HG02884 (cell line): ENCODE data around the gene FOXJ3.

Source experiments
- ATAC-seq: cut with Tn5 transposase; IDR thresholded peaks from one replicate; pipeline ENCODE4 v1.9.1; 2021; ENCODE audit warnings: mild to moderate bottlenecking, moderate library complexity; ENCODE audit not compliant: unreplicated experiment

FOXJ3 gene

GRCh38 chr1:42311897-42312296 lies 23.1 kb downstream of the FOXJ3 start:
- ATAC-seq: no peak

- ATAC-seq: no peak
Measured at GRCh38 chr1:42311138-42311537, 23.9 kb downstream of the FOXJ3 start.

DNA sequence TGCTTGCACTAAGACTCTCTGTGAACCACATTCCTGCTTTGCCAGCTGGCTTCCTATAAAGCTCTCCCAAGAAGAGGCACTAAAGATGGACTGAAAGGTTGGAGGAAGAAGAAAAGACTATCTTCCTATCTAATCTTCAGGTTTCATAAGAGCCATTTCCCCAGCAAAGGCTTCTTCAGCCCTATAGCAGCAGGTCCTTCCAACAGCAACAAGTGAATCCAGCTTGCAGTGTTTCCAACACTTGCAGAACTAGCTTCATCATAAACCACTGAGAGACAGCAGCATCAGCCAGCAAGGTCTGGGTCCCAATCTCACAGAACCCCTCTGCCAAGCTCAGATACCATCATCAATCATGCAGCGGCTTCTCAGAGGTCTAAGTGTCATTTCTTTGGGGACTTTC lies 28.1 kb downstream of the FOXJ3 start:
- no peak for ATAC-seq

DNA sequence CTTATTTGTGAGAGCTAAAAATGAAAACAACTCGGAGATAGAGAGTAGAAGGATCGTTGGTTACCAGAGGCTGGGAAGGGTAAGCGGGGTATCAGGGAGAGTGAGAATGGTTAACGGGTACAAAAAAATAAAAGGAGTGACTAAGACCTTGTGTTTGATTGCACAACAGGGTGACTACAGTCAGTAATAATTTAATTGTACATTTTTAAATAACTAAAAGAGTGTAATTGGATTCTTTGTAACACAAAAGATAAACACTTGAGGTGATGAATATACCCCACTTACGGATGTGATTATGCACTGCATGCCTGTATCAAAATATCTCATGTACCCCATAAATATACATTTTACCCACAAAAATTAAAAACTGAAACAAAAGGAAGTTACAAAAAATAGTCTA lies 29.4 kb downstream of the FOXJ3 start:
- no peak for ATAC-seq

DNA sequence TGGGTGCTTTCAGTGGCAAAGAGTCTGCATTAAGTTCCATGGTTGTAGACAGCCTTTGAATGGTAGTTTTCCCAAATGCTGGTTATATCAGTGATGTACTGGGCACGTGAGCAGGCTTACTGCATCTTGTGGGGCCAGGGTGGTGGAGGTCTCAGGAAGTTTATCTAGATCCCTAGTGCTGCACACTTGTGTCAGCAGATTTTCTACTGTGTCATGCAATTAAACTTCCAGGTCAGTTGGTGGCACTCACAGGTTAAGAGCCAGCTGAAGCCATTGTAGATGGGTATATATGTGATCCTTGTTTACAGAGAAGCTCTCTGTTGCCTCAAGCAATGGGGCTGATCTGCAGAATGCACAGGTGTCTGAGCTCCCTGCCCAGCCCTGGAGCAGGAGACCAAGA lies 33.0 kb downstream of the FOXJ3 start:
- no peak for ATAC-seq

- ATAC-seq: no peak
Measured at GRCh38 chr1:42298520-42298919, 36.5 kb downstream of the FOXJ3 start.

DNA sequence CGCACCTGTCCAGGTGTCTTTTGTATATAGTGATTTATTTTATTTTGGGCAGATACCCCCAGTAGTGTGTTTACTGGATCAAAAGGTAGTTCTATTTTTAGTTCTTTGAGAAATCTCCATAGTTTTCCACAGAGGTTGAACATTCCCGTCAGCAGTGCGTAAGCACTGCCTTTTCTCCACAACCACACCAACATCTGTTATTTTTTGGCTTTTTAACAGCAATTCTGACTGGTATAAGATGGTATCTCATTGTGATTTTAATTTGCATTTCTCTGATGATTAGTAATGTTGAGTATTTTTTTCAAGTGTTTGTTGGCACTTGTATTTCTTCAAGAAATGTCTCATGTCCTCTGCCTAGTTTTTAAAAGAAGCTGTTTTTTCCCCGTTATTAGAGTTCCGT lies 39.2 kb downstream of the FOXJ3 start:
- no peak for ATAC-seq

DNA sequence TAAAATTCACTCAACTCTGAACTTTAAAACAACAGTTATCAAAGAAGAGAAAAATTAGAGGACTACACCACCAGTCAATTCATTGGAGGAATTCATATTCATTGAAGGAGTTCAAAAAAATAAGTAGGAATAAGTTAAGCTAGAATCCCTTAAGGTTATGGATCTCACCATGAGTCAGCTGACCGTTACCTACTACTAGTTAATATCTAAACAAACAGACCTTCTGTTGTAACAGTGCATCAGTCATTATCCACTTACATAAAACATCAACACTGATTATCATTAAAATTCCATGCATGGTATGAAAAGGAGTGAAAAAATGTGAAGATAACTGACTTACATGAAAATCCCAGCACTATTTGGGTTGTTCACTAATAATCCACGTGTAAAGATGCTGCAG lies 44.9 kb downstream of the FOXJ3 start:
- no peak for ATAC-seq

GRCh38 chr1:42288311-42288985 lies 46.6 kb downstream of the FOXJ3 start:
- no peak for ATAC-seq

DNA sequence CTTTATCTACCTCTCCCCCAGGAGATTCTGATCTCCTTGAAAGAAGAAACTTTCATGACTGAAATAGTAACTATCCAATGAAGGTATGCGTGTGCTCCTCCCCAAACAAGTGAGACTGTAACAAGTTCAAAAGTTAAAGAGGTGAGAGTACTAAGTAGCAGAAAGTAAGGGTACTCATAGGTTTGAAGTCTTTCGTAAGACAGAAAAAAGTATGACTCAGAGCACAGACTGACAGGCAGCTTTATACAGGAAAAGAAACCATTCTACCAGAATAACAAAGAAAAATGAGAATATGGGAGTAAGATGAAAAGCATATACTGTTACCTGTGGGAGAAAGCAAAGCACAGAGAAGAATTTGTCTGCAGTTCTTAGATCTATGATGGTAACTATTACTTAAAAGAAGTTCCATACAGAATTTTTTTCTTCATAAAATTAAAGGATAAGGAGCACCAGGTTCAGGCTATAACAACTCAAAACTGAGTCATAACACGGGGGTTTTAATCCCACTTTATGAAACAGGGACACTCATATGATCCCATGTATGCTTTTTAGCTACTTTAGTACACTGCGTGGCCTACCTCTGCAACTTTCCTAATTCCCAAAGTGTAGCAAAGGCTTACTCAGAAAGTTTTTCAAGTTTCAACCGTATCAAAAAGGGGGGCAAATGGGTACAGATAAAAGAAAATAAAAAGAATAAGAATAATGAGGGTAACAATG lies 52.0 kb downstream of the FOXJ3 start:
- ATAC-seq: no peak

DNA sequence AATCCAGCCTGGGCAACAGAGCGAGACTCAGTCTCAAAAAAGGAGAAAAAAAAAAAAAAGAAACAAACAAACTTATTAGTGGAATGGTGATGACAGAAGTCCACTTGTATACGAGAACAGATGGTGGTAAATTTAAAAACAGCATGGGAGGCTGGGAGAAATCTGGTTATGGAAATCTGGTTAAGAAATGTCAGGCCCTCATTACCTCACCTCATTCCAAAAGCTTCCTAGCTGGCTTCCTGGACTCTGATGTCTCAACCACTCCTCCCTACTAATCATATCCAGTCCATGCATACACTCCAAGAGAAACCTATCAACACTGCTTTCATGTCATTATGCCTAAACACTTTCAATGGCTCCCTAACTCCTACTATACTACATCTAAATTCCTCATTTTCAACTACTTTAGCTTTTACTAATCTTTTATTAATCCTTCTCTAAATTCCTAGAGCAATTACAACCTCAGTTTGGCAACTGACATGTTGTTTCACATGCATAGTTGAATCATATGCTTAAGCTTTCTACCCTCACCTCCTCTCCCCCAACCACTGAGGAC lies 52.9 kb downstream of the FOXJ3 start:
- no peak for ATAC-seq

DNA sequence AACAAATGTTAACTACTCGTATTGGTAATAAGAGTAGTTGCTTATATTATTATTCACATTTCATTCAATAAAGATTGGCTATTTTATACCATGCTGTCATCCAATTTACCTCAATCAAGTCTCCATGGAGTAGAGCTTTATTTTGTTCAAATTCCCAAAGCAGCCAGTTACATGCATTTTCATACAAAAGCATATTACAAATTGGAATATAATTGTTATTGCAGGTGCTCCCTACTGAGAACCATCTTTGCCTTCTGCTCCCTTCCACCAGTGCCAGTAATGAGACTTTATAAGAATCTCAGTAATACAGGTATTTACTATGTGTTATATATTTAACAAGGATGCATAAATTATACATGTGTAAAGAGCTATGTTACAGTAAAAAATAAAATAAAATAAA lies 54.2 kb downstream of the FOXJ3 start:
- ATAC-seq: no peak

GRCh38 chr1:42279055-42279454 lies 56.0 kb downstream of the FOXJ3 start:
- ATAC-seq: no peak

GRCh38 chr1:42272920-42273319 lies 62.1 kb downstream of the FOXJ3 start:
- ATAC-seq: no peak

GRCh38 chr1:42267904-42268303 lies 67.1 kb downstream of the FOXJ3 start:
- ATAC-seq: no peak

DNA sequence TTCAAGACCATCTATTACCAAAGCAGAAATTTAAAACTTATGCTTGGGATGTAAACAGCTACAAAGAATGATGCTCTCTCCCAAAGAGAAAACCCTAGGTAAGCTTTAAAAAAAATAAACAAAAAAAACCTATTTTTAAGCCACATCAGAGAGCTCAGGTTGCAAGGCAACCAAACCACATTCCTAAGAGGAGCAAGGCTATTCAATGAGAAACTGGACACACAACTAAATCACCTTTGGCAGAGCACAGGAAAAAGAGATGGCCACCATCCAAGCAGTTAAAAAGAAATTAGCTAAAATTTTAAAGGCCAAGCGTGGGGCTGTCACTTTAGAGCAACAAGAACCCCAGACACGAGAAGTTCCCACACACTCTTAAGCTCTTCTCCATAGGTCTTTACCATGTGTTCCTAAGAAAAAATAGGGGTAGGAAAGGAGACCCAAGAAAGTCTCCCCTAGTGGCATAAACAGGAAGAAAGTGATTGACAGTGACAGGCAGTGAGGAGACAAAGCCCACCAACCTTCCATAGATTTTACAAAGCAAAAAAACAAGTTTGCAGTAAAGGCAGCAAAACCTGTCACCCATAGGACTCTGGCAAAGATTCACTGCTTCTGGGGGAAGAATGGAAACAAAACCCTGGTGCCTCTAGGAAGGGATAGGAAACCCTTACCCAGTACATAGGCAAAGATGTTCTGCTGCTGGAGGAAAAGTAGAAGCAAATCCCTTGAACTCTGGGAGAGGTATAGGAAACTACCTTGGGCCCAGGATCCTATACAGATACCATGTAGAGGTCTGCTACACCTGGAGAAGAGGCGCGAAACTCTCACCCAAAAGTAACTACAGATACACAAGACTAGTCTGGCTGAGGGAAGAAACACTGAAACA lies 68.5 kb downstream of the FOXJ3 start:
- no peak for ATAC-seq

DNA sequence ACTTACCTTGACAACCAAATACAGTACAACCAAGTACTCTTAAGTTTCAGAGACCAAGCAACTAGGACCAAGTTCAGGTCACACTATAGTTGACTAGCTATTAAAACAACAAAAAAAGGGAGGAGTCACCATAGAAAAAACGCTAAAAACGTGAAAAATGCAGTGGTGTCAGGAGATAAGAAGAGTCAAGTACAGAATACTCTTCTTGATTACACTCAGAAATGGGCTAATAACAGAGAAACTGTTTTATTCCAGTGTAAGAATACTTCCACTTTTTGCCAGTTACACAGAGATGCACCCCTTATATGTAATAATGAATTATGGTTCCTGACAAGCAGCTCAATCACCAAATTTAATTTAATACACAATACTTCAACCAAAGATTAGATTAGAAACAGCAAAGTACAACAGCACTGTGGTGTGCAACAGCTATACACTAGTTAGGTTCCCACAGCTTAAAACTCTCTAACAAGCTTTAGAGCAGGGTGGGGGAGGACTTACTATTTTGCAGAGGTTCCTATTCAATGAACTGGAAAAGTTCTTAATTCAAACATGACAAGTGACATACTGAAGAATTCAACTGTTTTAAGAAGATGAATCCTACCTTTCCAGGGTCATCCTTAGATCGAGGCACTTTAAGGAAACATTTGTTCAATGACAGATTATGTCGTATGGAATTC lies 70.4 kb downstream of the FOXJ3 start:
- no peak for ATAC-seq

DNA sequence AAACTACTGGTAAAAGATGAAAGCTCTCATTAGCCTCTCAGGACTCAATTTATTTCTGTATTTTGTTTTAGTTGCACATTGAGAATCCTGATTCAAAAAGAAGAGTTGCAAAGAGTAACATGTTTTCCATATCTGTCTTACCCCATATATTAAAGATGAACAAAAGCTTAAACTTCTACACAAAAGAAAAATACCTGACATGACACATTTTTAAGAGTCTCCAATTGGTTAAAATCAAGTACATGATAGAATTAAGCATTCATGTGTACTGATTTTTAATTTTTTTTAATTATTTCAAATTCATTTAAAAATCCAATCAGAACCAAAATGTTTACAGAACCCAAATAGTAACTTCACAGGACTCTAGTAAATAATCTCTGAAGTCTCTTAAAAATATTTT lies 72.0 kb downstream of the FOXJ3 start:
- no peak for ATAC-seq

DNA sequence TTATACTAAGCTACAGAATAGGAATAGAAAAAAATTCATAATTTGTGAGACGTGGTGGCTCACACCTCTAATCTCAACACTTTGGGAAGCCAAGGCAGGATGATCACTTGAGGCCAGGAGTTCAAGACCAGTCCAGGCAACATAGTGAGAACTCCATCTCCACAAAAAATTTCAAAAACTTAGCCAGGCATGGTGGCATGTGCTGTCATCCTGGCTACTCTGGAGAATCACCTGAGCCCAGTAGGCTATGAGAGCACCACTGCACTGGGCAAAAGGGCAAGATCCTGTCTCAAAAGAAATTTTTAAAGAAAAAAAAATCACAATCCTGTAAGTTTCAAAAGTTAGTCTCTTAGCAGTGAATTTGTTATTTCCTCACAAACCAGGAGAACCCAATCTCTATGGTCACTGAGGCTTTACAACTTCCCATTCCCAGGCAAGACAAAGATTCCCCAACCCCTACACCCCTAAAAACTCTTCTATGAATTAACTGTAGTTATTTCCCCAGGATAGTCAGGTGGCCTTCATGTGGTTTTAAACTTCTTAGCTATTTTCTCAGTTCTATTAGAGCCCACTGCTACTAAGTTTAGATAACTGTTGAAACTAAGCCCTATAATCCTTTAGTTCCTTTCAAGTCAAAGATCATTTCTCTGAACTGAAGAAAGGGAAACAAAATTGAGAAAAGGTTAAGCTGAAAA lies 74.5 kb downstream of the FOXJ3 start:
- ATAC-seq: no peak

- no peak for ATAC-seq
Measured at GRCh38 chr1:42259739-42260064, 75.3 kb downstream of the FOXJ3 start.
